Spleen (tissue), 11 donors: Measurements from ENCODE around the gene PKP4. TPM values are rescaled to one million over a fixed set of nuclear protein-coding genes. Genes with fewer than 3 reads are reported as not detected.

Experiments used
- DNase-seq: peaks from one replicate; pipeline ENCODE4 v3.0.0-alpha.2; 2020
- H3K27ac ChIP-seq, 8 donors: fragments of 200-600 bp; sonication (generic) in 7 of 8; 1 replicate in 4 of 8; 2 replicates in 4 of 8; pipeline versions ENCODE4 v1.5.0 to v1.8.0; 2016 to 2021; ENCODE audit warnings: inconsistent platforms in 4 of 8, mild to moderate bottlenecking in 4 of 8, moderate library complexity in 1 of 8
- H3K27me3 ChIP-seq, 7 donors: fragments of 200-600 bp; sonication (generic) in 6 of 7; replicated peaks in 1 of 7; 1 replicate in 4 of 7; 2 replicates in 3 of 7; pipeline versions ENCODE4 v1.5.0 to v1.8.0; 2016 to 2021; ENCODE audit warnings: inconsistent platforms in 3 of 7, mild to moderate bottlenecking in 1 of 7
- H3K36me3 ChIP-seq, 6 donors: fragments of 200-600 bp; sonication (generic) in 5 of 6; 1 replicate in 4 of 6; 2 replicates in 2 of 6; pipeline versions ENCODE4 v1.5.0 to v1.8.0; 2016 to 2021; ENCODE audit warnings: inconsistent platforms in 2 of 6
- H3K4me1 ChIP-seq, 6 donors: fragments of 200-600 bp; sonication (generic) in 5 of 6; 1 replicate in 3 of 6; 2 replicates in 3 of 6; pipeline versions ENCODE4 v1.5.0 to v1.8.0; 2016 to 2021; ENCODE audit warnings: inconsistent platforms in 3 of 6
- H3K4me3 ChIP-seq, 8 donors: fragments of 200-600 bp; sonication (generic) in 7 of 8; 1 replicate in 4 of 8; 2 replicates in 4 of 8; pipeline versions ENCODE4 v1.5.0 to v1.8.0; 2016 to 2021; ENCODE audit warnings: inconsistent platforms in 4 of 8, mild to moderate bottlenecking in 4 of 8, moderate library complexity in 2 of 8
- H3K9me3 ChIP-seq, 8 donors: fragments of 200-600 bp; sonication (generic) in 7 of 8; 1 replicate in 4 of 8; 2 replicates in 4 of 8; pipeline versions ENCODE4 v1.5.0 to v1.8.0; 2016 to 2021; ENCODE audit warnings: inconsistent platforms in 4 of 8
- POLR2A ChIP-seq, 3 donors: fragments of 450-650 bp; IDR thresholded peaks; one replicate each; pipeline ENCODE4 v1.5.1; 2017; ENCODE audit warnings: antibody characterized with exemption in 3 of 3, mild to moderate bottlenecking in 1 of 3
- POLR2AphosphoS5 ChIP-seq, 3 donors: sonication (generic); formaldehyde crosslinking; IDR thresholded peaks; one replicate each; pipeline ENCODE4 v1.5.1; 2017; ENCODE audit warnings: antibody characterized with exemption in 3 of 3
- whole genome bisulfite sequencing, 5 donors: extraction: QIAGEN DNeasy Blood & Tissue Kit in 3 of 5; methylation state at CpG; one replicate each; pipeline versions ENCODE4 v1.1.5 to v1.1.7; 2013 to 2018; 5-methylcytosine and 5-hydroxymethylcytosine counted together
- intact Hi-C: fragments of 100-400 bp; cut with DNase I; formaldehyde crosslinking; loops from one replicate; pipeline ENCODE4 v1.15.0; 2023; ENCODE audit warnings: low total_unique reads
- polyA plus RNA-seq, 3 donors: library from polyadenylated mRNA; stranded (reverse); fragments of 200-250 nt; gene quantifications; one replicate each; pipeline ENCODE4 v1.2.1, GENCODE V29; 2013
- total RNA-seq, 7 donors: library from RNA; depleted of rRNA in 3 of 7; stranded (reverse); fragments of >200 nt in 3 of 7; fragmentation: NEBNext Ultra II Directional in 4 of 7; extraction: Animal tissue kit (Norgen Biotek cat#: 25700) in 4 of 7; gene quantifications; one replicate each; pipeline versions ENCODE4 v1.1.0 to v1.2.1, GENCODE V29; 2016 to 2021
- TF ChIP-seq, protein P1 (sequence below), 11 experiments: fragments of 200-600 bp in 7 of 11; fragments of 450-650 bp in 4 of 11; sonication (generic) in 4 of 11; IDR thresholded peaks in 8 of 11; conservative IDR thresholded peaks in 3 of 11; 1 replicate in 7 of 11; 2 replicates in 4 of 11; pipeline versions ENCODE4 v1.4.0 to v1.8.0; 2016 to 2021; ENCODE audit warnings: antibody characterized with exemption in 11 of 11, inconsistent platforms in 4 of 11, mild to moderate bottlenecking in 1 of 11
- donor health status: healthy with polysubstance abuse.
- donor health status: DM: no; HTN: no; CAD: no; lungs with moderate emphysema.
- donor health status: DM: no; HTN: no; CAD: no.
- donor health status: Bipolar disorder and iron deficiency.
- donor health status: healthy.
- donor health status: DM: no; HTN: no; CAD: no.
- donor health status: DM: yes; HTN: yes; CAD: no.

The PKP4 gene
- total and polyA plus RNA-seq, 10 donors, result 4.9 to 53.5 (median 29.2) TPM

DNA sequence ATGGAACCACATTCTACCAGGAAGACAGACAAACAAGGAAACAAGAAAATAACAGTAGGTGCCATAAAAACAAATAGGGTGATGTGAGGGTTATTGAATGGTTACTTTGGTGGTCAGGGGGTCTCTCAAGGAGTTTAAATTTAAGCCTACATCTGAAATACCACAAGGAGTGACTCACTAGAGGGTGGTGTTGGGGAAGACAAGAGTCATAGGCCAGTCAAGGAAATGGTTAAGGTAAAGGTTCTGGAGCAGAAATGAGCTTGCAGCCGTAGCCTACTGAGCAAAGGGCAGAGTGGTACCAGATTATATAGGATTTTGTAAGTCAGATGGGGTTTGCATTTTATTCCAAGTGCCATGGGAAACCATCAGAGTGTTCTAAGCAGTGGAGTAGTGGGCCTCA lies 202.7 kb downstream of the PKP4 start:
- 40 to 100% (median 99%) methylated on average over 1 of the region's 1 CpG for WGBS, 5 donors
- no peaks in the 10 kb centered on the region for H3K4me1 ChIP-seq
- H3K4me3 ChIP-seq, result no peak overlapping the region
- H3K27ac ChIP-seq, result no peak overlapping the region
- TF ChIP-seq, protein P1, sequence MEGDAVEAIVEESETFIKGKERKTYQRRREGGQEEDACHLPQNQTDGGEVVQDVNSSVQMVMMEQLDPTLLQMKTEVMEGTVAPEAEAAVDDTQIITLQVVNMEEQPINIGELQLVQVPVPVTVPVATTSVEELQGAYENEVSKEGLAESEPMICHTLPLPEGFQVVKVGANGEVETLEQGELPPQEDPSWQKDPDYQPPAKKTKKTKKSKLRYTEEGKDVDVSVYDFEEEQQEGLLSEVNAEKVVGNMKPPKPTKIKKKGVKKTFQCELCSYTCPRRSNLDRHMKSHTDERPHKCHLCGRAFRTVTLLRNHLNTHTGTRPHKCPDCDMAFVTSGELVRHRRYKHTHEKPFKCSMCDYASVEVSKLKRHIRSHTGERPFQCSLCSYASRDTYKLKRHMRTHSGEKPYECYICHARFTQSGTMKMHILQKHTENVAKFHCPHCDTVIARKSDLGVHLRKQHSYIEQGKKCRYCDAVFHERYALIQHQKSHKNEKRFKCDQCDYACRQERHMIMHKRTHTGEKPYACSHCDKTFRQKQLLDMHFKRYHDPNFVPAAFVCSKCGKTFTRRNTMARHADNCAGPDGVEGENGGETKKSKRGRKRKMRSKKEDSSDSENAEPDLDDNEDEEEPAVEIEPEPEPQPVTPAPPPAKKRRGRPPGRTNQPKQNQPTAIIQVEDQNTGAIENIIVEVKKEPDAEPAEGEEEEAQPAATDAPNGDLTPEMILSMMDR (IDR thresholded peaks at IDR 0.05 in 8 of 11, conservative IDR thresholded peaks at IDR 0.05 in 3 of 11), result no peak
- TF ChIP-seq POLR2A (IDR thresholded peaks at IDR 0.05), result no peak
- TF ChIP-seq POLR2AphosphoS5 (IDR thresholded peaks at IDR 0.05), result no peak
- intact Hi-C loops, result no loop called here
- H3K27me3 ChIP-seq, result no peaks in the 10 kb centered on the region
- DNase-seq, result no peak
- peaks cover 0 to 77% (median 12%) of the 10 kb centered on the region in 6 donors for H3K36me3 ChIP-seq
- H3K9me3 ChIP-seq, result no peaks in the 10 kb centered on the region

DNA sequence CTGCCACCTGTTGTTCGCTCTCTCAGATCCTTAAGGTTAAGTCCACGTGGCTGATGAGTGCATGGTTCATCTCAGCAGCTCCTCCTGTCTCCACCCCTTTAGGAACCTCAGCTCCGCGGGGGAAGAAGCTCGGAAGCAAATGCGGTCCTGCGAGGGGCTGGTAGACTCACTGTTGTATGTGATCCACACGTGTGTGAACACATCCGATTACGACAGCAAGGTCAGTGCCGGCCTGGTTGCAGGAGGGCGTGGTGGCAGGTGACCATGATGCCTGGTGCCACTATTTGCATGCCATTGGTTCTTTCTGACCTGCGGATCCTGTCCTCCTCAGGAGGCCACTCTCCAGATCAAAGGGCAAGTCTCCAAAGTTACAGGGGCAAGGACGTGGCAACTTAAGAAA lies 204.5 kb downstream of the PKP4 start:
- H3K9me3 ChIP-seq, result no peaks in the 10 kb centered on the region
- intact Hi-C loops, result no loop called here
- H3K4me3 ChIP-seq, result no peak overlapping the region
- WGBS, 5 donors, result 93 to 98% (median 96%) methylated on average over 14 of the region's 14 CpGs
- no peaks in the 10 kb centered on the region for H3K4me1 ChIP-seq
- no peak overlapping the region for H3K27ac ChIP-seq
- no peak for DNase-seq
- TF ChIP-seq POLR2AphosphoS5 (IDR thresholded peaks at IDR 0.05) (no peak), POLR2A (IDR thresholded peaks at IDR 0.05) (no peak)
- TF ChIP-seq, protein P1 (IDR thresholded peaks at IDR 0.05 in 8 of 11, conservative IDR thresholded peaks at IDR 0.05 in 3 of 11), result no peak
- H3K36me3 ChIP-seq, result peaks cover 0 to 91% (median 13%) of the 10 kb centered on the region in 6 donors
- H3K27me3 ChIP-seq, result no peaks in the 10 kb centered on the region

DNA sequence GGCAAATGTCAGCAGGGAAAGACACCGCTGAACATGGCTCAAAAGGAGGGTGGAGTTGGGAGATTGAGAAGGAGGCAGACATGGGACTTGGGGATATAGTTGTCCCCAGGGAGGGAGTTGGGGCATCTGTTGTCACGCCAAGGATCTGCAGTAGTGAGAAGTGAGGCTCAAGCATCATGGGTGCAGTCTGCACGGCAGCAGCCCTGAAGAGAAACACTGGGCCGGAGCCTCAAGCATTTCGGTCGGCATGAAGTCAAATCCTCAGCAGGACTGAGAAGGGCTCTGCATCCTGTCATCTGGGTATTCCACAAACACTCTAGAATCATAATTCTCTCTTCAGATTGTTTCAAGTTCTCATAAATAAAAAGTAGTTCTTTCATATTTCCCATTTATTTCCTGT lies 205.7 kb downstream of the PKP4 start:
- intact Hi-C loops, result no loop called here
- WGBS, 5 donors, result 89 to 96% (median 94%) methylated on average over 6 of the region's 6 CpGs

DNA sequence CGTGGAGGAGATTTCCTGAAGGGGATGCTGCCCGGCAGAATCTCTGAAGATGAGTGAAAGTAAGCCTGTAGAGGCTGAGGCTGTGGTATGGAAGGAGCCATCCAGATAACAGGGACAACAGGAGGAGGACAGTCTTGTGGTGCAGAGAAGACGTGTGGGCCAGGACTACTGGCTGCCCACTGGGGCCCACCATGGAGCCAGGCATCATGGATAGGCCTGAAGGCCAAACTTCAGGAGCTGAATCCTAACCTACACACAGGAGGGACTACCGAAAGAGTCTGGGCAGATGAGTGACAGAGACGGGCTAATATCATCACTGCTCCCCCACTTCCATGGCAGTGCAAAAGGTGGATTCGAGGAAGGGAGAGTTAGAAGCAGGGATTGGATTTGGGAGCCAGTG lies 207.0 kb downstream of the PKP4 start:
- Histone ChIP-seq H3K36me3 (peaks cover 0 to 100% (median 18%) of the 10 kb centered on the region in 6 donors), H3K27me3 (no peaks in the 10 kb centered on the region), H3K9me3 (no peaks in the 10 kb centered on the region), H3K27ac (no peak overlapping the region), H3K4me1 (no peaks in the 10 kb centered on the region), H3K4me3 (no peak overlapping the region)
- 92 to 96% (median 94%) methylated on average over 6 of the region's 6 CpGs for WGBS, 5 donors
- DNase-seq, result no peak
- intact Hi-C loops, result no loop called here
- TF ChIP-seq POLR2AphosphoS5 (IDR thresholded peaks at IDR 0.05) (no peak), POLR2A (IDR thresholded peaks at IDR 0.05) (no peak)
- TF ChIP-seq, protein P1 (IDR thresholded peaks at IDR 0.05 in 8 of 11, conservative IDR thresholded peaks at IDR 0.05 in 3 of 11), result no peak

More for the DNA sequence above, 205.7 kb downstream of the PKP4 start:
- Histone ChIP-seq H3K9me3 (no peaks in the 10 kb centered on the region), H3K4me3 (no peak overlapping the region), H3K4me1 (no peaks in the 10 kb centered on the region), H3K27me3 (no peaks in the 10 kb centered on the region), H3K27ac (no peak overlapping the region), H3K36me3 (peaks cover 0 to 95% (median 17%) of the 10 kb centered on the region in 6 donors)
- no peak for DNase-seq
- TF ChIP-seq POLR2A (IDR thresholded peaks at IDR 0.05) (no peak), POLR2AphosphoS5 (IDR thresholded peaks at IDR 0.05) (no peak)
- TF ChIP-seq, protein P1 (IDR thresholded peaks at IDR 0.05 in 8 of 11, conservative IDR thresholded peaks at IDR 0.05 in 3 of 11), result no peak
